ENCODE measurements around the gene NWD2. TPM values are rescaled to one million over a fixed set of nuclear protein-coding genes. Genes with fewer than 3 reads are reported as not detected.

NWD2 gene
- polyA plus RNA-seq, 3 donors: not detected

GRCh38 chr4:37236165-37236564, 8.4 kb upstream of the NWD2 start:
- no peaks in the 10 kb centered on the region for H3K9me3 ChIP-seq (replicated peaks in 1 of 2; ENCODE audit: control insufficient read depth in 1 of 2, insufficient read depth in 1 of 2, low read length in 2 of 2)
- no peaks in the 10 kb centered on the region for H3K79me2 ChIP-seq (ENCODE audit: insufficient read depth, low read length)
- Mint-ChIP-seq H3K4me1 (no peaks in the 10 kb centered on the region), H3K4me3 (no peak overlapping the region), H3K27me3 (ENCODE audit: low read depth in 3 of 3) (peaks cover 3 to 5% (median 4%) of the 10 kb centered on the region in 3 donors), H3K27ac (no peak overlapping the region), H3K36me3 (no peaks in the 10 kb centered on the region), H3K9me3 (no peaks in the 10 kb centered on the region)
- no peak overlapping the region for H3K4me2 ChIP-seq (replicated peaks; ENCODE audit: extremely low read depth, low read length, poor library complexity, severe bottlenecking)
- H3K27me3 ChIP-seq (ENCODE audit: control insufficient read depth in 2 of 2, insufficient read depth in 2 of 2, low read length in 2 of 2): peaks cover 6 to 11% of the 10 kb centered on the region in 2 donors
- WGBS (ENCODE audit: insufficient coverage): 65% methylated on average over 2 of the region's 2 CpGs
- intact Hi-C loops (cut with micrococcal nuclease): no loop called here
- H3K9ac ChIP-seq (ENCODE audit: insufficient read depth, low read length, poor library complexity, severe bottlenecking): no peak overlapping the region
- H3K4me1 ChIP-seq (ENCODE audit: control insufficient read depth in 1 of 2, insufficient read depth in 2 of 2, low read length in 2 of 2): no peaks in the 10 kb centered on the region
- no peaks in the 10 kb centered on the region for H4K20me1 ChIP-seq (ENCODE audit: insufficient read depth, low read length)
- TF ChIP-seq, protein P1, sequence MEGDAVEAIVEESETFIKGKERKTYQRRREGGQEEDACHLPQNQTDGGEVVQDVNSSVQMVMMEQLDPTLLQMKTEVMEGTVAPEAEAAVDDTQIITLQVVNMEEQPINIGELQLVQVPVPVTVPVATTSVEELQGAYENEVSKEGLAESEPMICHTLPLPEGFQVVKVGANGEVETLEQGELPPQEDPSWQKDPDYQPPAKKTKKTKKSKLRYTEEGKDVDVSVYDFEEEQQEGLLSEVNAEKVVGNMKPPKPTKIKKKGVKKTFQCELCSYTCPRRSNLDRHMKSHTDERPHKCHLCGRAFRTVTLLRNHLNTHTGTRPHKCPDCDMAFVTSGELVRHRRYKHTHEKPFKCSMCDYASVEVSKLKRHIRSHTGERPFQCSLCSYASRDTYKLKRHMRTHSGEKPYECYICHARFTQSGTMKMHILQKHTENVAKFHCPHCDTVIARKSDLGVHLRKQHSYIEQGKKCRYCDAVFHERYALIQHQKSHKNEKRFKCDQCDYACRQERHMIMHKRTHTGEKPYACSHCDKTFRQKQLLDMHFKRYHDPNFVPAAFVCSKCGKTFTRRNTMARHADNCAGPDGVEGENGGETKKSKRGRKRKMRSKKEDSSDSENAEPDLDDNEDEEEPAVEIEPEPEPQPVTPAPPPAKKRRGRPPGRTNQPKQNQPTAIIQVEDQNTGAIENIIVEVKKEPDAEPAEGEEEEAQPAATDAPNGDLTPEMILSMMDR (IDR thresholded peaks at IDR 0.05): no peak
- no peak overlapping the region for H3K4me3 ChIP-seq (replicated peaks in 1 of 3; ENCODE audit: low read depth in 2 of 3, low read length in 3 of 3)
- no peaks in the 10 kb centered on the region for H3K36me3 ChIP-seq (replicated peaks in 1 of 2; ENCODE audit: control insufficient read depth in 1 of 2, insufficient read depth in 2 of 2, low read length in 2 of 2)
- no peak overlapping the region for H2AFZ ChIP-seq (ENCODE audit: insufficient read depth, low read depth, low read length, poor library complexity, severe bottlenecking)
- H3K27ac ChIP-seq (ENCODE audit: low read depth in 1 of 2, low read length in 2 of 2): no peak overlapping the region
- DNase-seq: peak in 1 of 3 donors; percentile 3

DNA sequence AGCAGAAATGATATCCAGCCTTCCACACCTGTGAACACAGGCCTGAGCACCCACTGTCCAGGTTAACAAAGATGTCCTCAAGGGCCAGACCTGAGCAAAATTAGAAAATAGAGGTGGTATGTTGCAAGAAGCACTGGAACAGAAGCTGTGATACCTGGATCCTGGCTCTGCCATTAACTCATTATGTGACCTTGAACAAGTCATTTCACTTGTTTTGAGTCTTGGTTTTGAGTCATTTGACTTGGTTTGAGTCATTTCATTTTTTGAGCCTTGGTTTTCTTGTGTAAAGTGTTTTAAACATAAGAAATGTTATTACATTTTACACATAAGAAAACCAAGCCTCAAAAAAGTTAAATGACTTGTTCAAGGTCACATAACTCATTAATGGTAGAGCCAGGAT, 2.9 kb upstream of the NWD2 start:
- Histone ChIP-seq H3K27me3 (ENCODE audit: control insufficient read depth in 2 of 2, insufficient read depth in 2 of 2, low read length in 2 of 2) (peaks cover 35 to 63% of the 10 kb centered on the region in 2 donors), H3K27ac (ENCODE audit: low read depth in 1 of 2, low read length in 2 of 2) (no peak overlapping the region), H3K9ac (ENCODE audit: insufficient read depth, low read length, poor library complexity, severe bottlenecking) (no peak overlapping the region), H4K20me1 (ENCODE audit: insufficient read depth, low read length) (no peaks in the 10 kb centered on the region), H3K36me3 (replicated peaks in 1 of 2; ENCODE audit: control insufficient read depth in 1 of 2, insufficient read depth in 2 of 2, low read length in 2 of 2) (no peaks in the 10 kb centered on the region), H3K9me3 (replicated peaks in 1 of 2; ENCODE audit: control insufficient read depth in 1 of 2, insufficient read depth in 1 of 2, low read length in 2 of 2) (peaks cover 0 to 3% of the 10 kb centered on the region in 2 donors), H3K4me3 (replicated peaks in 1 of 3; ENCODE audit: low read depth in 2 of 3, low read length in 3 of 3) (no peak overlapping the region), H3K79me2 (ENCODE audit: insufficient read depth, low read length) (no peaks in the 10 kb centered on the region), H3K4me1 (ENCODE audit: control insufficient read depth in 1 of 2, insufficient read depth in 2 of 2, low read length in 2 of 2) (no peaks in the 10 kb centered on the region), H3K4me2 (replicated peaks; ENCODE audit: extremely low read depth, low read length, poor library complexity, severe bottlenecking) (no peak overlapping the region), H2AFZ (ENCODE audit: insufficient read depth, low read depth, low read length, poor library complexity, severe bottlenecking) (no peak overlapping the region)
- peaks cover 0 to 8% (median 2%) of the 10 kb centered on the region in 7 donors for H3K9me3 Mint-ChIP-seq
- peaks cover 0 to 2% of the 10 kb centered on the region in 2 donors for H3K36me3 Mint-ChIP-seq
- no peak overlapping the region for H3K27ac Mint-ChIP-seq
- H3K4me3 Mint-ChIP-seq: no peak overlapping the region
- intact Hi-C loops (cut with micrococcal nuclease): no loop called here
- peaks cover 47 to 54% (median 51%) of the 10 kb centered on the region in 3 donors for H3K27me3 Mint-ChIP-seq (ENCODE audit: low read depth in 3 of 3)
- no peak for DNase-seq
- H3K4me1 Mint-ChIP-seq: peaks cover 7% of the 10 kb centered on the region
- TF ChIP-seq, protein P1 (IDR thresholded peaks at IDR 0.05): no peak
